Activated T-cell treated with anti-CD3 and anti-CD28 coated beads, Interleukin-2, amount 50 U/mL, for 72 hours (primary cell): ENCODE data around the gene SYNGR2. TPM values are rescaled to one million over a fixed set of nuclear protein-coding genes. Genes with fewer than 3 reads are reported as not detected.

Experiments
- ATAC-seq, 2 donors: fragments of 150-1000 bp; cut with Tn5 transposase; replicated peaks in 1 of 2; 2 replicates each; pipeline ENCODE4 v1.10.0; 2021; ENCODE audit warnings: moderate library complexity in 2 of 2, mild to moderate bottlenecking in 1 of 2
- DNase-seq, 2 donors: peaks; one replicate each; pipeline ENCODE4 v3.0.0; 2021 to 2022; ENCODE audit warnings: mixed read lengths in 1 of 2
- H3K27ac Mint-ChIP-seq: one replicate; pipeline ENCODE4 v1.8.0; 2022; ENCODE audit warnings: mild to moderate bottlenecking, moderate library complexity, mixed read lengths
- H3K27me3 Mint-ChIP-seq: one replicate; pipeline ENCODE4 v1.8.0; 2022; ENCODE audit warnings: low read depth, mixed read lengths
- H3K36me3 Mint-ChIP-seq, 2 donors: one replicate each; pipeline ENCODE4 v1.8.0; 2022; ENCODE audit warnings: mixed read lengths in 2 of 2, mild to moderate bottlenecking in 1 of 2; ENCODE audit not compliant: insufficient read depth in 2 of 2
- H3K4me1 Mint-ChIP-seq: one replicate; pipeline ENCODE4 v1.8.0; 2022; ENCODE audit warnings: low read depth, mixed read lengths
- H3K4me3 Mint-ChIP-seq, 2 donors: one replicate each; pipeline ENCODE4 v1.8.0; 2022; ENCODE audit warnings: mild to moderate bottlenecking in 2 of 2, mixed read lengths in 2 of 2, moderate library complexity in 2 of 2
- H3K9me3 Mint-ChIP-seq, 2 donors: one replicate each; pipeline ENCODE4 v1.8.0; 2022; ENCODE audit warnings: mixed read lengths in 2 of 2
- total RNA-seq, 2 donors: library from RNA; stranded (reverse); gene quantifications; one replicate each; pipeline ENCODE4 v1.2.3, GENCODE V29; 2022

Gene SYNGR2
- total RNA-seq, 2 donors from 2014 or later, result 87.6 to 92.0 TPM

- ATAC-seq (no peak), DNase-seq (no peak)
- Mint-ChIP-seq H3K27ac (no peak overlapping the region), H3K4me3 (no peak overlapping the region), H3K36me3 (peaks cover 17 to 37% of the 10 kb centered on the region in 2 donors), H3K27me3 (no peaks in the 10 kb centered on the region), H3K9me3 (no peaks in the 10 kb centered on the region), H3K4me1 (peaks cover 17% of the 10 kb centered on the region)
These were observed 51.2 kb downstream of the SYNGR2 start for GRCh38 chr17:78219396-78220150.

Other genes starting within 250 kb of the SYNGR2 start
- 10 to 100 TPM; 26.5 to 30.5 TPM for gene TNRC6C, start 209.9 kb upstream of the SYNGR2 start, total RNA-seq
- gene TMC6, start 39.8 kb upstream of the SYNGR2 start, total RNA-seq, result 100 to 1,000 TPM; 129 to 137 TPM
- gene TMC8, start 37.8 kb upstream of the SYNGR2 start, total RNA-seq, result 100 to 1,000 TPM; 102 to 124 TPM
- gene C17orf99, start 22.2 kb upstream of the SYNGR2 start, total RNA-seq, result under 1 TPM in 1 of 2 donors, not detected in 1; 0.58 TPM
- gene TK1, start 18.5 kb downstream of the SYNGR2 start, total RNA-seq, result 10 to 100 TPM; 90.6 to 90.9 TPM
- gene AFMID, start 18.8 kb downstream of the SYNGR2 start, total RNA-seq, result 10 to 100 TPM; 23.1 to 34.1 TPM
- gene BIRC5, start 45.7 kb downstream of the SYNGR2 start, total RNA-seq, result 100 to 1,000 TPM in 1 of 2 donors, 10 to 100 TPM in 1; 78.9 to 104 TPM
- gene TMEM235, start 63.0 kb downstream of the SYNGR2 start, total RNA-seq, result not detected
- gene SOCS3, start 191.5 kb downstream of the SYNGR2 start, total RNA-seq, result 100 to 1,000 TPM; 164 to 212 TPM
- gene PGS1, start 210.1 kb downstream of the SYNGR2 start, total RNA-seq, result 100 to 1,000 TPM in 1 of 2 donors, 10 to 100 TPM in 1; 81.6 to 101 TPM